ENCODE measurements around the gene MTHFD1L. TPM values are rescaled to one million over a fixed set of nuclear protein-coding genes. Genes with fewer than 3 reads are reported as not detected.

MTHFD1L gene
- total and polyA plus RNA-seq, 8 donors: 1.8 to 16.3 (median 8.8) TPM

DNA sequence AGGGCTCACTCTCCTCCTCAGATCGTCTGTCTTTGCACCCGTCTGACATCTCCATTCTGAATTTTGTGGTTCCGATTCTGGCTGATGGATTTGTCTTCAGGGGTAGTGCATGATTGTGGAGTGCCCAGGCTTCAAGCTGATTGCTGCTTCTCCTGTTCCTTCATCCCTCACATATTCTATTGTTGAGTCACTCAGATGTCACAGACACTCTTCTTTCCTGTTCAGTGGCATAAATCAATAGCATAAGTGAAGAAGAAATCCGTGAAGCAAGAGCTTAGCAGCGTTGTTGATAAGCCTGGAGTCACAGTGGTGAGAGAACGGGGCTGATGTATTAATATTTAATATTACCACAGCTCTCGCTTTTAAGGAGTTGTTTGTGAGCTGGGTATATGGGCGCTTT, 152.5 kb downstream of the MTHFD1L start:
- TF ChIP-seq EP300 (IDR thresholded peaks at IDR 0.05) (no peak), POLR2AphosphoS5 (IDR thresholded peaks at IDR 0.05) (no peak), POLR2A (IDR thresholded peaks at IDR 0.05) (no peak)
- TF ChIP-seq, protein P1, sequence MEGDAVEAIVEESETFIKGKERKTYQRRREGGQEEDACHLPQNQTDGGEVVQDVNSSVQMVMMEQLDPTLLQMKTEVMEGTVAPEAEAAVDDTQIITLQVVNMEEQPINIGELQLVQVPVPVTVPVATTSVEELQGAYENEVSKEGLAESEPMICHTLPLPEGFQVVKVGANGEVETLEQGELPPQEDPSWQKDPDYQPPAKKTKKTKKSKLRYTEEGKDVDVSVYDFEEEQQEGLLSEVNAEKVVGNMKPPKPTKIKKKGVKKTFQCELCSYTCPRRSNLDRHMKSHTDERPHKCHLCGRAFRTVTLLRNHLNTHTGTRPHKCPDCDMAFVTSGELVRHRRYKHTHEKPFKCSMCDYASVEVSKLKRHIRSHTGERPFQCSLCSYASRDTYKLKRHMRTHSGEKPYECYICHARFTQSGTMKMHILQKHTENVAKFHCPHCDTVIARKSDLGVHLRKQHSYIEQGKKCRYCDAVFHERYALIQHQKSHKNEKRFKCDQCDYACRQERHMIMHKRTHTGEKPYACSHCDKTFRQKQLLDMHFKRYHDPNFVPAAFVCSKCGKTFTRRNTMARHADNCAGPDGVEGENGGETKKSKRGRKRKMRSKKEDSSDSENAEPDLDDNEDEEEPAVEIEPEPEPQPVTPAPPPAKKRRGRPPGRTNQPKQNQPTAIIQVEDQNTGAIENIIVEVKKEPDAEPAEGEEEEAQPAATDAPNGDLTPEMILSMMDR (IDR thresholded peaks at IDR 0.05): no peak
- no peaks in the 10 kb centered on the region for H3K27me3 ChIP-seq
- H3K4me1 ChIP-seq: peaks cover 0 to 18% (median 6%) of the 10 kb centered on the region in 4 donors
- no peak for DNase-seq
- no peak overlapping the region for H3K4me3 ChIP-seq
- no peak overlapping the region for H3K27ac ChIP-seq
- intact Hi-C loops (cut with DNase I; ENCODE audit: low total_unique reads): loop anchor here (5.0 kb wide), 1 partner anchor 304 kb away; no protein-coding TSS in a partner anchor
- H3K9me3 ChIP-seq: no peaks in the 10 kb centered on the region
- H3K36me3 ChIP-seq: peaks cover 0 to 24% (median 10%) of the 10 kb centered on the region in 4 donors
- WGBS, 5 donors: 76 to 92% (median 83%) methylated on average over 8 of the region's 8 CpGs

DNA sequence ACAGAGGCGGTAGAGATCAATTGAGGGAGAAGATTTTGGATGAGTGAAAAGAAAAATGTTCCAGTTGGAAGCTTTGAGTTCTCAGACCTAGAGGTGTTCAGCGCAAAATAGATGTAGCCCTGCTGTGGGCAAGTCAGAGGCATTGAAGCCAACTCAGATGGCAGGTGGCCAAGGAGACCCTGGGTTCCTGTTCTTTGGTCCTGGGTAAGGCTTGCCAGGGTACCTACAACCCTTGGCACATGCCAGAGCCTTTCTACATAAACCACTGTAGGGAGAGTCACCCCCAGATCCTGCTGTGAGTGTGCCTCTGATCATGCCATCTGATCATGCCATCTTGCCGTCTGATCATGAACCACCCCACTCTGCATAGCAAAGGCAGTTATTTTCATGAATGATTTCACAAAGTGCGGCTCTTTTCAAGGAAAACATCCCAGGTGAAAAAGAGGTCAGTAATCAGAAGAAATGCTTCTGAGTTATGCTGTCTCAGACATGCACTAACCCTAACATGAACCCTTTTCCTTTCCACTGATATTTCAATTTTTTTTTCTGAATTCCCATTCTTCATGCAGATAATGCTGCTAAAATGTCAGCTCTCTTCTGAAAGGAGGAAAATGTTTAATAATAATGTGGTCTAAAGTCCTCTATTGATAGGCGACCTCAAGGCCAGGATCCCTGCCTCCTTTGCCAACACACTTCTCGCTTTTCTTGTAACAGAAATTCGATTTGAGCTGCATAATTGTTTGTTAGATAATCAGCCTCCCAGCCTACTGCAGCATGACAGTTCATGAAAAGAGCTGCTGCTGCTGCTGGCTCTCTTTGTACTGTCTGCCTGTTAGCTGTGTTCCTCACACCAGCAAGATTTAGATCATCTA, 153.6 kb downstream of the MTHFD1L start:
- Histone ChIP-seq H3K9me3 (no peaks in the 10 kb centered on the region), H3K4me3 (no peak overlapping the region), H3K27me3 (no peaks in the 10 kb centered on the region), H3K4me1 (peaks cover 0 to 17% (median 6%) of the 10 kb centered on the region in 4 donors), H3K27ac (no peak overlapping the region), H3K36me3 (peaks cover 0 to 24% (median 10%) of the 10 kb centered on the region in 4 donors)
- no peak for DNase-seq
- 57 to 79% (median 66%) methylated on average over 7 of the region's 7 CpGs for WGBS, 5 donors
- intact Hi-C loops (cut with DNase I; ENCODE audit: low total_unique reads): loop anchor here (5.0 kb wide), 1 partner anchor 303 kb away; no protein-coding TSS in a partner anchor
- TF ChIP-seq POLR2AphosphoS5 (IDR thresholded peaks at IDR 0.05) (no peak), EP300 (IDR thresholded peaks at IDR 0.05) (no peak), POLR2A (IDR thresholded peaks at IDR 0.05) (no peak)
- TF ChIP-seq, protein P1 (IDR thresholded peaks at IDR 0.05): no peak

DNA sequence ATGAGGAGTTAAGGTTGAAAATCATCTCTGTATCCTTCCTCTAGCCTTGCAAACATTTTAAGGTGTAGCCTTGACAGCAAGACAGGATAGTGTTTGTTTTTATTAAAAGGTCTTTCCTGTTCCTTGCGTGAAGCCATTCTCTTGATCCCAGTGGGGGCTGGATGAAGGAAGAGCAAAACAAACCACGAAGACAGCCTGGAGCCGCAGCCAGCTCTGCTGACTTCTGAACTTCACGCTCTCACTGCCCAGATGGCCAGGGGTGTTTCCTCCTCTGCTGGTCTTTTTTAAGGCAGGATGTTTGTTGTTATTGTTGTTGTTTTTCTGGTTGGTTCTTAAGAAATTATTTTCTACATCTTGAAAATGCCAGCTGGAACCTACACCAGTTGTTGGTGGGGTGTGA, 156.4 kb downstream of the MTHFD1L start:
- peaks cover 0 to 12% (median 2%) of the 10 kb centered on the region in 4 donors for H3K36me3 ChIP-seq
- no peak overlapping the region for H3K4me3 ChIP-seq
- no peak for DNase-seq
- intact Hi-C loops (cut with DNase I; ENCODE audit: low total_unique reads): no loop called here
- no peaks in the 10 kb centered on the region for H3K9me3 ChIP-seq
- peaks cover 0 to 12% (median under 1%) of the 10 kb centered on the region in 4 donors for H3K4me1 ChIP-seq
- TF ChIP-seq POLR2AphosphoS5 (IDR thresholded peaks at IDR 0.05) (no peak), POLR2A (IDR thresholded peaks at IDR 0.05) (no peak), EP300 (IDR thresholded peaks at IDR 0.05) (no peak)
- TF ChIP-seq, protein P1 (IDR thresholded peaks at IDR 0.05): no peak
- H3K27ac ChIP-seq: peak overlapping the region in 1 of 5 donors; percentile 3
- 53 to 75% (median 71%) methylated on average over 4 of the region's 4 CpGs for WGBS, 5 donors
- no peaks in the 10 kb centered on the region for H3K27me3 ChIP-seq

DNA sequence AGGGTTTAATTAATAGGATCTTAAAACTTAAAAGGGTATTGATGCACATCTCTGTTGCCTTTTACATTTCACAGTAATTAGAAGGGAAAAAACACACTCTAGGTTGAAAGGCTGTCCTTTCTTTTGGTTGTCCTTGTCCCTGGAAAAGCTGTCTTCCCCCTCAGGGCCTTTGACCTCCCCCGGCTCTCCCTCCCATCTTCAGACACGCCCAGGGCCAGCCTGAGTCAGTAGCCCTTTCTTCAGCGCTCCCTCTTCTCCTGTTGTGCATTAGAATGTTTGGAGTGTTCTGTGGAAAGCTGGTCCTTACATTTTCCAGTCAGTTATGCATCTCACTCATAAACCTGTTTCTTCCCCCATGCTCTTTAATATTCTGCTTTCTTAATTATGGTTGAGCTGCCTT, 157.0 kb downstream of the MTHFD1L start:
- intact Hi-C loops (cut with DNase I; ENCODE audit: low total_unique reads): no loop called here
- Histone ChIP-seq H3K4me1 (peaks cover 0 to 18% (median 7%) of the 10 kb centered on the region in 4 donors), H3K9me3 (no peaks in the 10 kb centered on the region), H3K27ac (peak overlapping the region in 1 of 5 donors; percentile 3), H3K27me3 (no peaks in the 10 kb centered on the region), H3K4me3 (no peak overlapping the region), H3K36me3 (peaks cover 0 to 6% (median 0%) of the 10 kb centered on the region in 4 donors)
- WGBS, 5 donors: 76 to 95% (median 90%) methylated on average over 3 of the region's 3 CpGs
- DNase-seq: no peak
- TF ChIP-seq, protein P1 (IDR thresholded peaks at IDR 0.05): no peak
- TF ChIP-seq POLR2A (IDR thresholded peaks at IDR 0.05) (no peak), POLR2AphosphoS5 (IDR thresholded peaks at IDR 0.05) (no peak), EP300 (IDR thresholded peaks at IDR 0.05) (no peak)

Measured in stomach (tissue), 9 donors.